ENCODE data around the gene CDC20. TPM values are rescaled to one million over a fixed set of nuclear protein-coding genes. Genes with fewer than 3 reads are reported as not detected.
A peak's percentile ranks its signal among the peaks of the same experiment; 100 is the strongest.

CDC20 gene
- total RNA-seq, 4 donors from 2014 or later = 0.42 to 0.69 (median 0.54) TPM; not detected in 1

- Histone ChIP-seq H3K36me3 (peaks cover 0 to 46% of the 10 kb centered on the region in 2 donors), H3K4me3 (no peak overlapping the region), H3K4me1 (peaks cover 6 to 30% (median 22%) of the 10 kb centered on the region in 3 donors), H3K9me3 (no peaks in the 10 kb centered on the region), H3K27me3 (no peaks in the 10 kb centered on the region), H3K27ac (no peak overlapping the region)
- TF ChIP-seq POLR2AphosphoS5 (IDR thresholded peaks at IDR 0.05) = no peak
- TF ChIP-seq POLR2A (IDR thresholded peaks at IDR 0.05) = no peak
- no peak for TF ChIP-seq CTCF (IDR thresholded peaks at IDR 0.05)
- TF ChIP-seq EP300 (IDR thresholded peaks at IDR 0.05) = no peak
- WGBS, 2 donors (ENCODE audit: low coverage in 1 of 2) = 50 to 75% methylated on average over 1 to 3 of the region's 4 CpGs
- ATAC-seq = no peak
These were observed 29.3 kb downstream of the CDC20 start for GRCh38 chr1:43387976-43388599.

- no peaks in the 10 kb centered on the region for H3K9me3 ChIP-seq
- peaks cover 6 to 30% (median 22%) of the 10 kb centered on the region in 3 donors for H3K4me1 ChIP-seq
- no peaks in the 10 kb centered on the region for H3K27me3 ChIP-seq
- 15 to 38% methylated on average over 2 to 3 of the region's 3 CpGs for WGBS, 2 donors (ENCODE audit: low coverage in 1 of 2)
- peak overlapping the region in 1 of 4 donors; percentile 87 for H3K27ac ChIP-seq
- TF ChIP-seq POLR2A (IDR thresholded peaks at IDR 0.05) = no peak
- TF ChIP-seq EP300 (IDR thresholded peaks at IDR 0.05) = no peak
- TF ChIP-seq POLR2AphosphoS5 (IDR thresholded peaks at IDR 0.05) = no peak
- TF ChIP-seq CTCF (IDR thresholded peaks at IDR 0.05) = no peak
- peaks cover 0 to 42% of the 10 kb centered on the region in 2 donors for H3K36me3 ChIP-seq
- H3K4me3 ChIP-seq = peak overlapping the region; percentile 56 to 67
- ATAC-seq = no peak
These were observed 29.8 kb downstream of the CDC20 start for GRCh38 chr1:43388613-43389012.

- Histone ChIP-seq H3K27me3 (no peaks in the 10 kb centered on the region), H3K4me1 (peaks cover 6 to 30% (median 22%) of the 10 kb centered on the region in 3 donors), H3K9me3 (no peaks in the 10 kb centered on the region), H3K4me3 (peak within 1 kb of the TSS; percentile 56 to 67), H3K27ac (peak within 1 kb of the TSS; percentile 25 to 88 (median 87)), H3K36me3 (peaks cover 0 to 35% of the 10 kb centered on the region in 2 donors)
- 0% methylated on average over 22 to 36 of the region's 65 CpGs for WGBS, 2 donors (ENCODE audit: low coverage in 1 of 2)
- ATAC-seq = peak; percentile 99
- TF ChIP-seq POLR2AphosphoS5 (IDR thresholded peaks at IDR 0.05) (peak; percentile 86), POLR2A (IDR thresholded peaks at IDR 0.05) (peak; percentile 51 to 66), CTCF (IDR thresholded peaks at IDR 0.05) (no peak), EP300 (IDR thresholded peaks at IDR 0.05) (no peak)
These were observed 30.8 kb downstream of the CDC20 start, which contains the start of the genes MED8 and SZT2 for GRCh38 chr1:43389326-43390313. Gene MED8 (minus strand): TSS chr1:43389800. CDS start chr1:43389764, 36 bp downstream. Gene SZT2 (plus strand): TSS chr1:43389899. CDS start chr1:43389969, 70 bp downstream.

- TF ChIP-seq POLR2AphosphoS5 (IDR thresholded peaks at IDR 0.05) = no peak
- no peak for TF ChIP-seq EP300 (IDR thresholded peaks at IDR 0.05)
- no peak for TF ChIP-seq POLR2A (IDR thresholded peaks at IDR 0.05)
- TF ChIP-seq CTCF (IDR thresholded peaks at IDR 0.05) = no peak
- H3K27me3 ChIP-seq = no peaks in the 10 kb centered on the region
- no peak overlapping the region for H3K4me3 ChIP-seq
- WGBS, 2 donors (ENCODE audit: low coverage in 1 of 2) = 72% methylated on average over 3 of the region's 3 CpGs; no CpG with 5 or more reads in 1 of the 2 donors
- H3K27ac ChIP-seq = no peak overlapping the region
- no peak for ATAC-seq
- peaks cover 0 to 14% of the 10 kb centered on the region in 2 donors for H3K36me3 ChIP-seq
- H3K4me1 ChIP-seq = peaks cover 6 to 36% (median 22%) of the 10 kb centered on the region in 3 donors
- no peaks in the 10 kb centered on the region for H3K9me3 ChIP-seq
These were observed 33.9 kb downstream of the CDC20 start for GRCh38 chr1:43392702-43393101.

All from gastroesophageal sphincter (tissue), 4 donors.